Measurements from ENCODE around the gene RNASEH2B.

The RNASEH2B gene

GRCh38 chr13:51000061-51000460 is 90.5 kb downstream of the RNASEH2B start:
- DNase-seq: no peak

- DNase-seq: no peak
Observed at GRCh38 chr13:51000571-51001260, 91.1 kb downstream of the RNASEH2B start.

GRCh38 chr13:51001335-51001734 is 91.7 kb downstream of the RNASEH2B start:
- no peak for DNase-seq

GRCh38 chr13:51002736-51003135 is 93.1 kb downstream of the RNASEH2B start:
- DNase-seq: no peak

GRCh38 chr13:51003642-51004041 is 94.1 kb downstream of the RNASEH2B start:
- DNase-seq: no peak

- no peak for DNase-seq
Observed at GRCh38 chr13:51004111-51004865, 94.7 kb downstream of the RNASEH2B start.

- DNase-seq: no peak
Observed at GRCh38 chr13:51004918-51005460, 95.4 kb downstream of the RNASEH2B start.

GRCh38 chr13:51005566-51005965 is 96.0 kb downstream of the RNASEH2B start:
- DNase-seq: no peak
